Measurements from ENCODE around the gene ST8SIA4. TPM values are rescaled to one million over a fixed set of nuclear protein-coding genes. Genes with fewer than 3 reads are reported as not detected.
A peak's percentile ranks its signal among the peaks of the same experiment; 100 is the strongest.

ST8SIA4 gene
- total RNA-seq, 1 donor from 2014 or later = 0.59 TPM

DNA sequence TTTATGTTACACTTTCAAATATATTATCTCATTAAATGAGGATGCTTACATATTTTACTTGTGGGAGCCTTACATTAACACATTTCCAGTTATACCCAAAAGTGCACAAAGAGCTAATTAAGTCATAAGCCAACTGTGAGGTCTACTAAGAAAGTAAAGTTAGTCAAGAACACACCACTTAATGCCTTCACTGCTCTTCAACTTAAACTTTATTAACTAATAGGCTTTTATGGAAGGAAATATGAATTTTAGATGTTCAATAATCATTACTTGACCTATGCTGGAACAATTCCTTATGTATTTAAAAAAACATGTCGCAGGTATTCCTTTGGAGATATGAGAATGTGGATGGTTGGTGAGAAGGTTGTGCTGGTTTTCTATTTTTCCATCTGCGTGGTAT, 3.4 kb downstream of the ST8SIA4 start:
- H3K4me2 ChIP-seq (ENCODE audit: low read length) = peak overlapping the region; percentile 100
- H3K4me3 ChIP-seq (ENCODE audit: insufficient read depth, low read depth, low read length) = no peak overlapping the region
- Mint-ChIP-seq H3K9me3 (ENCODE audit: unreplicated experiment) (no peaks in the 10 kb centered on the region), H3K4me3 (ENCODE audit: unreplicated experiment) (peak overlapping the region; percentile 71), H3K27ac (ENCODE audit: unreplicated experiment) (no peak overlapping the region), H3K27me3 (ENCODE audit: low read depth, unreplicated experiment) (peaks cover 36% of the 10 kb centered on the region), H3K4me1 (ENCODE audit: low read depth, unreplicated experiment) (peaks cover 10% of the 10 kb centered on the region), H3K36me3 (ENCODE audit: low read depth, unreplicated experiment) (no peaks in the 10 kb centered on the region)
- H3K36me3 ChIP-seq (ENCODE audit: insufficient read depth, low read length) = no peaks in the 10 kb centered on the region
- H3K79me2 ChIP-seq (ENCODE audit: insufficient read depth, low read length) = no peaks in the 10 kb centered on the region
- no peak overlapping the region for H3K9ac ChIP-seq (ENCODE audit: low read length)
- FAIRE-seq = no peak
- H2AFZ ChIP-seq (ENCODE audit: low read depth, low read length) = peak overlapping the region; percentile 90
- peaks cover 2% of the 10 kb centered on the region for H3K27me3 ChIP-seq (ENCODE audit: insufficient read depth, low read length)
- H3K4me1 ChIP-seq (ENCODE audit: insufficient read depth, low read length) = peaks cover 12% of the 10 kb centered on the region
- TF ChIP-seq EZH2 (IDR thresholded peaks at IDR 0.05; ENCODE audit: insufficient read depth, low read length) (no peak), CTCF (IDR thresholded peaks at IDR 0.05; ENCODE audit: insufficient read depth, low read depth, low read length) (no peak)
- H4K20me1 ChIP-seq (ENCODE audit: insufficient read depth, low read length) = no peaks in the 10 kb centered on the region
- H3K9me3 ChIP-seq (ENCODE audit: insufficient read depth, low read depth, low read length) = no peaks in the 10 kb centered on the region
- no peak overlapping the region for H3K27ac ChIP-seq (ENCODE audit: low read depth, low read length)
- DNase-seq (ENCODE audit: low read depth) = no peak

GRCh38 chr5:100898504-100899346, 4.4 kb downstream of the ST8SIA4 start:
- Histone ChIP-seq H3K79me2 (ENCODE audit: insufficient read depth, low read length) (no peaks in the 10 kb centered on the region), H3K36me3 (ENCODE audit: insufficient read depth, low read length) (no peaks in the 10 kb centered on the region), H3K9ac (ENCODE audit: low read length) (no peak overlapping the region), H3K9me3 (ENCODE audit: insufficient read depth, low read depth, low read length) (no peaks in the 10 kb centered on the region), H3K4me1 (ENCODE audit: insufficient read depth, low read length) (peaks cover 12% of the 10 kb centered on the region), H3K4me2 (ENCODE audit: low read length) (no peak overlapping the region), H3K4me3 (ENCODE audit: insufficient read depth, low read depth, low read length) (no peak overlapping the region), H3K27me3 (ENCODE audit: insufficient read depth, low read length) (no peaks in the 10 kb centered on the region), H2AFZ (ENCODE audit: low read depth, low read length) (no peak overlapping the region), H3K27ac (ENCODE audit: low read depth, low read length) (no peak overlapping the region), H4K20me1 (ENCODE audit: insufficient read depth, low read length) (no peaks in the 10 kb centered on the region)
- DNase-seq (ENCODE audit: low read depth) (no peak), FAIRE-seq (no peak)
- TF ChIP-seq EZH2 (IDR thresholded peaks at IDR 0.05; ENCODE audit: insufficient read depth, low read length) (no peak), CTCF (IDR thresholded peaks at IDR 0.05; ENCODE audit: insufficient read depth, low read depth, low read length) (no peak)
- Mint-ChIP-seq H3K27ac (ENCODE audit: unreplicated experiment) (no peak overlapping the region), H3K4me3 (ENCODE audit: unreplicated experiment) (no peak overlapping the region), H3K27me3 (ENCODE audit: low read depth, unreplicated experiment) (peaks cover 27% of the 10 kb centered on the region), H3K36me3 (ENCODE audit: low read depth, unreplicated experiment) (no peaks in the 10 kb centered on the region), H3K4me1 (ENCODE audit: low read depth, unreplicated experiment) (peaks cover 10% of the 10 kb centered on the region), H3K9me3 (ENCODE audit: unreplicated experiment) (no peaks in the 10 kb centered on the region)

GRCh38 chr5:100896054-100896453, 7.0 kb downstream of the ST8SIA4 start:
- TF ChIP-seq CTCF (IDR thresholded peaks at IDR 0.05; ENCODE audit: insufficient read depth, low read depth, low read length) (no peak), EZH2 (IDR thresholded peaks at IDR 0.05; ENCODE audit: insufficient read depth, low read length) (no peak)
- Histone ChIP-seq H3K4me1 (ENCODE audit: insufficient read depth, low read length) (peaks cover 2% of the 10 kb centered on the region), H2AFZ (ENCODE audit: low read depth, low read length) (no peak overlapping the region), H3K36me3 (ENCODE audit: insufficient read depth, low read length) (no peaks in the 10 kb centered on the region), H3K4me2 (ENCODE audit: low read length) (no peak overlapping the region), H3K9ac (ENCODE audit: low read length) (no peak overlapping the region), H3K9me3 (ENCODE audit: insufficient read depth, low read depth, low read length) (no peaks in the 10 kb centered on the region), H3K27ac (ENCODE audit: low read depth, low read length) (no peak overlapping the region), H4K20me1 (ENCODE audit: insufficient read depth, low read length) (no peaks in the 10 kb centered on the region), H3K27me3 (ENCODE audit: insufficient read depth, low read length) (no peaks in the 10 kb centered on the region), H3K4me3 (ENCODE audit: insufficient read depth, low read depth, low read length) (no peak overlapping the region), H3K79me2 (ENCODE audit: insufficient read depth, low read length) (no peaks in the 10 kb centered on the region)
- H3K4me1 Mint-ChIP-seq (ENCODE audit: low read depth, unreplicated experiment) = no peaks in the 10 kb centered on the region
- FAIRE-seq (no peak), DNase-seq (ENCODE audit: low read depth) (no peak)
- no peak overlapping the region for H3K27ac Mint-ChIP-seq (ENCODE audit: unreplicated experiment)
- H3K4me3 Mint-ChIP-seq (ENCODE audit: unreplicated experiment) = no peak overlapping the region
- peaks cover 4% of the 10 kb centered on the region for H3K27me3 Mint-ChIP-seq (ENCODE audit: low read depth, unreplicated experiment)
- no peaks in the 10 kb centered on the region for H3K9me3 Mint-ChIP-seq (ENCODE audit: unreplicated experiment)
- H3K36me3 Mint-ChIP-seq (ENCODE audit: low read depth, unreplicated experiment) = no peaks in the 10 kb centered on the region
